Endothelial cell of umbilical vein (primary cell): ENCODE data around the gene LIMS3. TPM values are rescaled to one million over a fixed set of nuclear protein-coding genes. Genes with fewer than 3 reads are reported as not detected.
"Not testable (repeated sequence)": the region's sequence is repeated elsewhere in the genome, so short reads cannot be mapped to it uniquely, and the experiment has no call there.

Source experiments
- BruUV-seq: library from RNA; stranded (reverse); fragments of 400-500 nt; replicated peaks from 2 replicates; lab custom pipeline; 2021; lab: Mats Ljungman, UMichigan
- CTCF ChIA-PET: fragments of 300-600, 350-600 bp; sonication (Branson Sonifier 250); formaldehyde crosslinking; loops from one replicate; lab custom pipeline; 2021; ENCODE audit warnings: antibody characterized with exemption, inconsistent platforms; lab: Charles Lee
- POLR2A ChIA-PET: fragments of 300-600, 350-600 bp; sonication (Branson Sonifier 250); formaldehyde crosslinking; loops from one replicate; lab custom pipeline; 2021; ENCODE audit warnings: antibody characterized with exemption, inconsistent platforms; lab: Charles Lee
- DNase-seq: peaks from one replicate; pipeline ENCODE4 v3.0.0-alpha.2; 2011; ENCODE audit warnings: low read depth, low spot score
- FAIRE-seq: peaks from 2 replicates; lab custom pipeline; 2011; peaks lifted over from hg19 to GRCh38; lab: Jason Lieb, UNC
- H2AFZ ChIP-seq: 2 replicates; pipeline ENCODE4 v1.6.0; 2012; ENCODE audit warnings: low read depth, low read length, control low read depth, inconsistent platforms
- H3K27ac ChIP-seq: 2 replicates; pipeline ENCODE4 v1.5.1; 2011; ENCODE audit warnings: low read depth, mild to moderate bottlenecking, control low read depth, low read length, moderate library complexity; ENCODE audit not compliant: insufficient read depth
- H3K27me3 ChIP-seq, 2 experiments: 2 replicates each; pipeline versions ENCODE4 v1.6.0 to v1.6.1; 2011; ENCODE audit warnings: low read length in 2 of 2, mixed read lengths in 1 of 2; ENCODE audit not compliant: control insufficient read depth in 2 of 2, insufficient read depth in 2 of 2
- H3K36me3 ChIP-seq, 2 experiments: 2 replicates in 1 of 2; 3 replicates in 1 of 2; pipeline ENCODE4 v1.5.1; 2011; ENCODE audit warnings: low read length in 2 of 2, mild to moderate bottlenecking in 1 of 2, moderate library complexity in 1 of 2; ENCODE audit not compliant: control insufficient read depth in 2 of 2, insufficient read depth in 2 of 2; ENCODE audit errors: extremely low read depth in 1 of 2
- H3K4me1 ChIP-seq: 3 replicates; pipeline ENCODE4 v1.5.1; 2011; ENCODE audit warnings: mild to moderate bottlenecking, low read length; ENCODE audit not compliant: control insufficient read depth, insufficient read depth; ENCODE audit errors: extremely low read depth
- H3K4me2 ChIP-seq: 2 replicates; pipeline ENCODE4 v1.6.1; 2011; ENCODE audit warnings: low read length, control low read depth, mixed read lengths; ENCODE audit not compliant: insufficient read depth
- H3K4me3 ChIP-seq, 3 experiments: fragments of 200-600 bp in 1 of 3; sonication (generic), shearing (Covaris generic) in 1 of 3; replicated peaks in 1 of 3; 2 replicates each; pipeline ENCODE4 v1.5.1; 2011 to 2016; ENCODE audit warnings: control low read depth in 3 of 3, low read length in 3 of 3, mild to moderate bottlenecking in 2 of 3, inconsistent platforms in 1 of 3, low read depth in 1 of 3, moderate library complexity in 1 of 3; ENCODE audit not compliant: insufficient read depth in 1 of 3
- H3K79me2 ChIP-seq: 2 replicates; pipeline ENCODE4 v1.6.0; 2012; ENCODE audit warnings: low read length, inconsistent platforms; ENCODE audit not compliant: control insufficient read depth, insufficient read depth
- H3K9ac ChIP-seq: replicated peaks from 2 replicates; pipeline ENCODE3; 2011; ENCODE audit warnings: low read length, control low read depth; ENCODE audit not compliant: insufficient read depth; ENCODE audit errors: extremely low read depth
- H3K9me1 ChIP-seq: replicated peaks from 3 replicates; pipeline ENCODE4 v1.6.0; 2011; ENCODE audit warnings: mild to moderate bottlenecking, low read length; ENCODE audit not compliant: control insufficient read depth, insufficient read depth; ENCODE audit errors: extremely low read depth
- H3K9me3 ChIP-seq: replicated peaks from 2 replicates; pipeline ENCODE4 v1.5.1; 2012; ENCODE audit warnings: low read length, inconsistent platforms; ENCODE audit not compliant: control insufficient read depth, insufficient read depth
- H4K20me1 ChIP-seq: replicated peaks from 2 replicates; pipeline ENCODE3; 2011; ENCODE audit warnings: mild to moderate bottlenecking, low read length; ENCODE audit not compliant: control insufficient read depth, insufficient read depth; ENCODE audit errors: extremely low read depth
- dilution Hi-C: fragments of 300-500 bp; cut with MboI; formaldehyde crosslinking; loops from one replicate; pipeline ENCODE4 v1.15.0; 2019; ENCODE audit warnings: low sequenced_read_pairs; ENCODE audit not compliant: extremely low pct_ligation_motif_present
- intact Hi-C: fragments of 100-400 bp; cut with micrococcal nuclease; formaldehyde crosslinking; loops from one replicate; pipeline ENCODE4 v1.10.0; 2022
- polyA plus RNA-seq, 4 experiments: library from polyadenylated mRNA; depleted of rRNA in 3 of 4; stranded (reverse) in 3 of 4; unstranded in 1 of 4; fragments of >200 nt; gene quantifications; 2 replicates each; pipeline versions ENCODE4 v1.2.1 to v1.2.3, GENCODE V29; 2011 to 2012; ENCODE audit warnings: missing spikeins in 1 of 4
- total RNA-seq: library from RNA; stranded (reverse); gene quantifications from 2 replicates; pipeline ENCODE4 v1.2.3, GENCODE V29; 2021

LIMS3 gene
- total and polyA plus RNA-seq, 2 donors (not counting 3 experiments of a cell fraction or from before 2014, with no cell fraction given) = 9.4 to 13.5 TPM

DNA sequence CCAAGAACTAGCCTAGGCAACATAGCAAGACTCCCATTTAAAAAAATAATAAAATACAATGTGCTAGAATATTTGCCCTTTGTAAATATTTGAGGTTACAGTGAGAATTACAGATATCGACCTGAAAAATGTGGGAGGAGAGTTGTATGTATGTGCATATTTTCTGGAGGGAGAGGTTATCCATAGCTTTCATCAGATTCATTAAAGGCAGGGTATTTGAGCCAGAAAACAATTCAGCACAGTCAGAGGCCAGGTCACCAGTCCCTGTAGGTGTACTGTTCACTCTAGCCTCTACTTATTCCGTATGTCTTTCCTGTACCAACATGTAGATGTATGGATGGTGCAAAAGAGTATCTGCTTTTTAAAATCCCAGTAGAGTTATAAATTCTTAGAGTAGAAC lies 15.4 kb downstream of the LIMS3 start:
- H3K4me1 ChIP-seq, H3K27me3 ChIP-seq, H4K20me1 ChIP-seq, H2AFZ ChIP-seq, H3K36me3 ChIP-seq, DNase-seq, H3K79me2 ChIP-seq, H3K4me3 ChIP-seq, intact Hi-C loops, H3K9me1 ChIP-seq, POLR2A ChIA-PET, H3K4me2 ChIP-seq, H3K27ac ChIP-seq, BruUV-seq, dilution Hi-C loops, H3K9me3 ChIP-seq, H3K9ac ChIP-seq, FAIRE-seq, CTCF ChIA-PET: not testable (repeated sequence)

DNA sequence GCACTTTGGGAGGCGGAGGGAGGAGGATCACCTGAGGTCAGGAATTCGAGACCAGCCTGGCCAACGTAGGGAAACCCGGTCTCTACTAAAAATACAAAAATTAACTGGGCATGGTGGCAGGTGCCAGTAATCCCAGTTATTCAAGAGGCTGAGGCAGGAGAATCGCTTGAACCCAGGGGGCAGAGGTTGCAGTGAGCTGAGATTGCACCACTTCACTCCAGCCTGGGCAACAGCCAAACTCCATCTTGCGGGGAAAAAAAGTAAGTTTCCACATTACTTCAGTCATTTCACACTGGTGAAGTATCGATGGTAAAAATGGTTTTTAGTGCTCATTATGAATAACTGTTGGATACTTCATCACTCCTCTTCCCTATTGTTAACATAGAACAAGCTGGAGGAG lies 16.1 kb downstream of the LIMS3 start:
- H3K36me3 ChIP-seq, H4K20me1 ChIP-seq, H3K9me3 ChIP-seq, dilution Hi-C loops, H3K4me2 ChIP-seq, H3K4me3 ChIP-seq, intact Hi-C loops, H3K4me1 ChIP-seq, CTCF ChIA-PET, H3K9me1 ChIP-seq, H3K9ac ChIP-seq, BruUV-seq, POLR2A ChIA-PET, H3K79me2 ChIP-seq, H3K27ac ChIP-seq, H2AFZ ChIP-seq, H3K27me3 ChIP-seq, DNase-seq, FAIRE-seq: not testable (repeated sequence)

DNA sequence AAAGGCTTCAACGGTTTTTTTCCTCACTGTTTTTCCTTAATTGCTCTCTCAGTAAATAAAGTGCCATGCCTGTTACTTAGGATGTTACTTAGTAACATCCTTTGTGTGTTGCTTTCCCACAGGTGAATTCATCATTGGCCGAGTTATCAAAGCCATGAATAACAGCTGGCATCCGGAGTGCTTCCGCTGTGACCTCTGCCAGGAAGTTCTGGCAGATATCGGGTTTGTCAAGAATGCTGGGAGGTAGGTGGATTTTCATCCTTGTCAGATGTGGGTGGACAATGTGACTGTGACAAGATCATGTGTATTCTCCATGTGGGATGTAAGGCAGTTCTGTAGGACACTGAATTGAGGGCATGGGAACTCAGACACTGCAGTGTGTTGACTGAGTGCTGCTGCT lies 17.3 kb downstream of the LIMS3 start:
- H3K36me3 ChIP-seq, FAIRE-seq, H3K9ac ChIP-seq, H3K4me2 ChIP-seq, H3K9me1 ChIP-seq, H2AFZ ChIP-seq, CTCF ChIA-PET, dilution Hi-C loops, H4K20me1 ChIP-seq, H3K27me3 ChIP-seq, H3K4me3 ChIP-seq, H3K79me2 ChIP-seq, BruUV-seq, DNase-seq, POLR2A ChIA-PET, H3K27ac ChIP-seq, H3K4me1 ChIP-seq, intact Hi-C loops, H3K9me3 ChIP-seq: not testable (repeated sequence)

DNA sequence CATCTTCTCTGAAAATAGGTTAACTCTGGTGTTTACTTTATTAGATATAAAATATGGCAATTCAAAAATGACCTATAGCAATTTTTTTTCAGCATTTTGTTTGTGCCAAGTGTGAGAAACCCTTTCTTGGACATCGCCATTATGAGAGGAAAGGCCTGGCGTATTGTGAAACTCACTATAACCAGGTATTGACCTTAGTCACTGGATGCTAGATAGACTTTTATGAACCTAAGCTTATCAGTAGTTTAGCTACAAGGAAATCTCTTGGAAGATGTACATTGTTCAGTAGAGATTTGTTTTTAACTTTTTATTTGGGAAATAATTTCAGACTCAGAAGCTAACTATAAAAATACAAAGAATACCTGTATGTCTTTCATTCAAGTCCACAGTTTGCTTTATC lies 21.7 kb downstream of the LIMS3 start:
- H3K4me1 ChIP-seq, H3K9me3 ChIP-seq, dilution Hi-C loops, H3K9me1 ChIP-seq, H3K4me3 ChIP-seq, BruUV-seq, H4K20me1 ChIP-seq, H3K27ac ChIP-seq, H3K9ac ChIP-seq, POLR2A ChIA-PET, H2AFZ ChIP-seq, H3K4me2 ChIP-seq, intact Hi-C loops, CTCF ChIA-PET, H3K27me3 ChIP-seq, H3K36me3 ChIP-seq, H3K79me2 ChIP-seq, FAIRE-seq, DNase-seq: not testable (repeated sequence)
